Astrocyte of the hippocampus (primary cell): Measurements from ENCODE around the gene AOPEP.

Source experiments
- DNase-seq: peaks from one replicate; pipeline ENCODE4 v3.0.0; 2011; ENCODE audit warnings: low read depth, low spot score

Gene AOPEP

DNA sequence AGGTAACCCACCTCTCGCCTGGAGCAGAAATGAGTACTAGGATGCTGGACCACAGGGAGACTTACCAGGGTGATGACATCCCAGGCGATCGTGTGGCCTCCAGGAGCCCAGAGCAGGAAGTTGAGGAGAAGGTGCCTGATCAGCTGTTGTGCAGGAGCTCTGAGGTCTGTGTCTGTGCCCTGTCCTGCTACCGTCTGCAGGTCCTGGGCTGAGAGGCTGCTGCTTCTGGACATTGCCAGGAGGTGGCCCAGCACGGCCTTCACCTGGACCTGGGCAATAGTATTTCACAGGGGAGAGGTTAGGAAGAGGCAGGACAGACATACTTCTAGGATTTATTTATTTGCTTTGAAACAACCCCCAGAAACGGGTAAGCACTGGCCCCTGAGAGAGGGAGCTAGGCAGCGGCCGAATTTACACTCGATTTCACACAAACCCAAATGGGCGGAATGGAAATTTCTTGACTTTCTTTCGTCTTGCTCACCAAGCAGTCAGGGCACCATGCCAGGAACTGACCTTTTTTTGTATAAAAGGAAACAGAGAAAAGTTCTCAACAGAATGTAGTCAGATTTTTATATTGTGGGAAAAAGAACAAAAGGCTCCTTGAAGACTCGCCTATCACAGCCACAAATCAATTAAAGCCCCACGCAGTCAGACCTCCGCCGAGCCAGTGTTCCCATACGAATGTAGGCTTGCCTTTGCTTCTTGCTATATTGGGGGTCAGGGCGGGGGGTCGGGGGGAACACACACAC lies 380.7 kb downstream of the AOPEP start:
- DNase-seq: peak; percentile 97

DNA sequence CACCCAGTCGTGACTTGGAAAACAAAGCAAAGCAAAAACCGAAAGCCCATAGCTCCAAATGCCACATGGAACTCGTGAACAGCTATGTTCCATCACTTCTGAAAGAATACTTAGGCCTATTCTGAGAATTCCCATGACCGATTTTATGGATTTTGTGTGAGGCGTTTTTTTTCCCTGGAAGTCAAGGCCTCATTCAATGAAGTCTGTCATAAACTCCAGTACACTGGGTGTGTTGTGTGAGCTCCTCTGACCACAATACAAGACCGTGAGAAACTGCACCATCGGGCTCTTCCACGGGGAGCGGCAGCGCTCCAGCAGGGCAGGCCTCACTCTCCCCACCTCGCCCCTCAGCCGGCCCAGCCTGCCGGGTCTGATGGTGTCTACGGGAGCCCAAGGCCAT lies 381.5 kb downstream of the AOPEP start:
- DNase-seq: no peak

DNA sequence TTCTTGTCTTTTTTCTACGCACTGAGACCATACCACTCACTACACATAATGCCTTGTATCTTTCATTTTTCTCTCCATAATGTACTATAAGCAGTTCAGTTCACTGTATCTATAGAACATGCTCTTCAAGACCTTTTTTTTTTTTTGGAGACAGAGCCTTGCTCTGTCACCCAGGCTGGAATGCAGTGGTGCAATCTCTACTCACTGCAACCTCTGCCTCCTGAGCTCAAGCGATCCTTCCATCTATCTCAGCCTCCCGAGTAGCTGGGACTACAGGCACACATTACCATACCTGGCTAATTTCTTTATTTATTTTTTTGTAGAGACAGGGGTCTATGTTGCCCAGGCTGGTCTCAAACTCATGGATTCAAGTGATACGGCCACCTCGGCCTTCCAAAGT lies 382.3 kb downstream of the AOPEP start:
- DNase-seq: no peak

- DNase-seq: no peak
These were observed 383.0 kb downstream of the AOPEP start for GRCh38 chr9:95109456-95109855.

DNA sequence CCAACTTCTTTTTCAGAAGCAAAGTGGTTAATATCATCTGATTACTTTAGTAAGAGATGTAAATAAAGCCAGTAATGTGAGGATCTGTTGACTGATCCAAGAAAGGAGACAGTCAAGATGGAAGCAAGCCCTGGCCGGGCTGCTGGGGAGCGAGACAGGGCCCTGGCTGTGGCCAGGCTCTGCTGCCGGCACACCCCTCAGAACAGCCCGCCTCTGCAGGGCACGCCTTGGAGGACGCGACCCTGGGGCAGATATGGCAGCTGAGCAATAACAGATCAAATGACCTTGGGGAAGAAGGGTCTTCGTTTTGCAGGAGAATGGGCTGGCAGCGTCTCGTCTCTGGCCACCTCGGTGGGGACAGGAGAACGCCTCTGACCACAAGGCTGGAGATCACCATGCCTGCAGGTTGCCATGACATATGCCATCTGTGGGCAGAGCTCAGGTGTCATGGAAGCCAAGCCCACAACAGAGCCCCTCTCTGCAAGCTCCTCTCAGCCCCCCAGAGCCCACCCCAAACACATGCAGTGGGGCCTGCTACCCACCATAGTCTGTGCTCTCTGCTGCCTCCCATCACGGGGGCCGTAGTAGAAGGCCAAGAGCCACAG lies 384.5 kb downstream of the AOPEP start:
- DNase-seq: no peak

- DNase-seq: no peak
These were observed 385.2 kb downstream of the AOPEP start for GRCh38 chr9:95111716-95112115.

GRCh38 chr9:95112436-95113280 lies 386.2 kb downstream of the AOPEP start:
- DNase-seq: no peak

DNA sequence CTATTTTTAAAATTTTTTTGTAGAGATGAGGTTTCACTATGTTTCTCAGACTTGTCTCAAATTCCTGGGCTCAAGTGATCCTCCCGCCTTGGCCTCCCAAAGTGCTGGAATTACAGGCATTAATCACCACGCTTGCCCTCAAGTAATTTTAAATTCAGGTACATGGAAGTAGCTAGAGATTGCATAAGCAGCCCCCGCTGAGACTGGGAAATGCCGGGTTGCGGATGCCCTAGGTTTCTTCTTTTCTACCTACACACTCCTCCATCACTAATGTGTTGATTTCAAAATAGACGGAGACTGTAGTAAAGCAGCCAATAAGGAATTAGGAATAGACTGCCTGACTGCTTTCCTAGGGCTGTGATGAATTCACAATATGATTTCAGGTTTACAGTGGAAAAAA lies 388.6 kb downstream of the AOPEP start:
- no peak for DNase-seq

GRCh38 chr9:95116002-95116807 lies 389.7 kb downstream of the AOPEP start:
- no peak for DNase-seq

- peak; percentile 54 for DNase-seq
These were observed 390.3 kb downstream of the AOPEP start for GRCh38 chr9:95116808-95117204.

GRCh38 chr9:95118596-95118995 lies 392.1 kb downstream of the AOPEP start:
- peak; percentile 31 for DNase-seq

- DNase-seq: peak; percentile 5
These were observed 394.4 kb downstream of the AOPEP start for GRCh38 chr9:95120781-95121370.

DNA sequence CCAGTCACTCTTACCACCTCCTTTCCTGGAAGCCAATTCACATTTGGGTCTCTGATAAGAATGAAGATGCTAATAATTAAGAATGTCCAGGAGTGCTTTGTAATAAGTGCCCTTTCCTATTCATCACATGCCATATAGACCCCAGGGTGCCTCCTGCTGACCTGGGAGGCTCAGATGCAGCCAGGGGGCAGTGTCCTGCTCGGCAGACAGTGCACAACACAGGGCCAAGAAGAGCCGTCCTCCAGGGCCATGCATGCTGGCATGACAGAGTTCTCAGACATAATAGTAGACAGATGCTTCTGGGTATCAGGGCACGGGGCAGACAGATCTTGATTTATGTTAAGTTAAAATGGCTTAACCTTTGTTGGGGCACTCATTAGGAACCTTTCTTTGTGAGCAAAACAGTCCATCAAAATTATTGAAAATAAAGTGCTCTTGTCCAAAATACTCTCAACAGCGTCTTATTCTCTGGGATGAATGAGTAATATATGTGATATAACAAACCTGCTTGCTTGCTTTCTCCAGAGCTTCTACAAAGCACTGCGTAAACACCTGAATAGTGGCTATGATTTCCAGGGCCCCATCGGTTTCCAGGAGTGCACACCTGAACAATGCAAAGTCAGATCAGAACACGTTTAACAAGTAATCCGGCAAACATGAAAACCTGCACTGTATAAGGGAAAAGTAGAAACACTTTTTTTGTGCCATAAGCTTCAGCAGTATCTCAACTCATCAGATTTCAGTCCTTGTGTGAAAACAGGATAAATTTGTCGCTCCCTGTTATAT lies 398.3 kb downstream of the AOPEP start:
- no peak for DNase-seq

GRCh38 chr9:95125652-95126051 lies 399.2 kb downstream of the AOPEP start:
- peak; percentile 5 for DNase-seq

- DNase-seq: no peak
These were observed 400.2 kb downstream of the AOPEP start for GRCh38 chr9:95126739-95127138.

- DNase-seq: peak; percentile 94
These were observed 401.0 kb downstream of the AOPEP start for GRCh38 chr9:95127249-95128176.

DNA sequence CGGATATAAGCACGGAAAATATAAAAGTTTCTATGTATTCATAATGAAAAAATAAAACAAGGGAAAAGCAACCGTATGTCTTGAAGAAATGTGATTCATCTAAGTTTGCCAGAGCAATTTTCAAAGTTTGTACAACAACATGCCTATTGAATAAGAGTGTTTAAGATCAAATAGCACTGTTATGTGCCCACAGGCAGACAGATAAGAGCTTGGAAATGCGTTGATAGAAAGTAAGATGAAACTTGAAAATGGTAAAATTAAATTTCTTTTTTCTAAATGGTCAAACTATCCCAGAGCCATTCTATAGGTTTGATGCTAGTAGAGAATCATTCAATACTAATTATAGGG lies 401.7 kb downstream of the AOPEP start:
- no peak for DNase-seq

DNA sequence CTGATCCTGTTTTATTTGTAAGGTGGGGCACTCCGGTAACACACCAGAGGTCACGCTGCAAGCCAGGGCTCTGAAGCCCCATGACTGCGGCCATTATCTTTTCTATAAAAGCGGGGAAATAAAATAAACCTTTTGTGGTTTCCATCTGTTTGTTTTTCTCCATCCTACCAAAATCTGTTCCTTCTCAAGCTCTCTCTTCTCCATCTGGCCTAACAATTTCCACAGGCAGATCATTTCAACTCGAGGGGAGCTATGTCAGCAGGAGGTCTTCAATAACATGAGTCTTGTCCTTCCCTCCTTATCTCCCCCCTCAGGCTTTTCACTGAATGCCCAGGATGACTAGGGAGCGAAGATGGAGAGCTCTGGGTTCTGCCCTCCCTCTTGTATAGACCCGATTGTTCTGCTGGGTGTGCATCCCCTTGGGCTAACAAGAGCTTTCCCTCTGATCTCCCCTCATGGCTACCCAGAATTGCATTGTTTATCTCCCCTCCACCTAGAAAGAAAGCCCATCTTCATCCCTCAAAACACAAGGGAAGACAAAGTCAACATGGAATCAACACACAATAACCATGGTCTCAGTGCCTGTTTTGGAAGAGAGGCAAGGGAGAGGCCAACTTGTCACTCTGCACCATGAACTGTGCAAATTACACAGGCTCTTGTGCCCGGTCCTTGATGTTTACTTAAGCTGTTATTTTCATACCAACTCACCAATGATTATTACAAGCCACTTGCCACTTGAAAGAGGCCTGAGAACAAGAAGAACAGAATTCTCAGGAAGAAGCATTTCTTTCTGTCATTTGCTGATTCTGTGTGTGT lies 403.2 kb downstream of the AOPEP start:
- no peak for DNase-seq

DNA sequence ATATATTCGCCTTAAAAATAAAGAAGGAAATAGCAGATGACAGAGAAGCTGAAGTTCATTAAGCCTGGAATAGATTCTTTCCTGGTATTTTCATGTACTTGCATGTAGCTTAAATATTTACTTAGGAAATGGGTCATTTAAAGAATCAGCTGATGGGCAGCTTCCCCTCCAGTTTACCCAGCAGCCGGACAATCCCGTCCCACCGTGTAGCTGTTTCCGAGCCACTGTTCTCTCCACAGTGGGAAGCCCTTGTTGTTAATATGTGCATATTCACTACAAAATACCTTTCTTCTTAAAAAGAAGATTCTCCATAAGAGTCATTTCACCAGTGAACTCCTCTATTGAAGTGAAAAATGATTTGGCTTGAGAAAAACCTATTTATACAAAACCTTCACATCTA lies 404.0 kb downstream of the AOPEP start:
- DNase-seq: no peak
